HG03457 (cell line): Measurements from ENCODE around the gene LRRC4B.

Experiments used
- ATAC-seq: cut with Tn5 transposase; IDR thresholded peaks from one replicate; pipeline ENCODE4 v1.9.1; 2021; ENCODE audit warnings: moderate number of reproducible peaks; ENCODE audit not compliant: unreplicated experiment

LRRC4B gene

GRCh38 chr19:50573741-50574461 lies 5.7 kb upstream of the LRRC4B start:
- no peak for ATAC-seq

- ATAC-seq, result no peak
These were observed 2.8 kb upstream of the LRRC4B start for GRCh38 chr19:50570997-50571396.

- no peak for ATAC-seq
These were observed 1.8 kb upstream of the LRRC4B start for GRCh38 chr19:50569938-50570540.

- ATAC-seq, result no peak
These were observed 778 bp upstream of the LRRC4B start for GRCh38 chr19:50568728-50569698.

- no peak for ATAC-seq
These were observed 988 bp downstream of the LRRC4B start for GRCh38 chr19:50567052-50567841.

- ATAC-seq, result no peak
These were observed 2.0 kb downstream of the LRRC4B start for GRCh38 chr19:50565984-50566903.

- no peak for ATAC-seq
These were observed 3.8 kb downstream of the LRRC4B start for GRCh38 chr19:50564229-50565105.

- ATAC-seq, result no peak
These were observed 4.6 kb downstream of the LRRC4B start for GRCh38 chr19:50563597-50563996.

GRCh38 chr19:50562996-50563395 lies 5.2 kb downstream of the LRRC4B start:
- ATAC-seq, result no peak

GRCh38 chr19:50562329-50562728 lies 5.9 kb downstream of the LRRC4B start:
- ATAC-seq, result no peak

- no peak for ATAC-seq
These were observed 8.6 kb downstream of the LRRC4B start for GRCh38 chr19:50559636-50560035.

- ATAC-seq, result no peak
These were observed 9.8 kb downstream of the LRRC4B start for GRCh38 chr19:50558449-50558848.

GRCh38 chr19:50558039-50558438 lies 10.2 kb downstream of the LRRC4B start:
- no peak for ATAC-seq

- no peak for ATAC-seq
These were observed 11.1 kb downstream of the LRRC4B start for GRCh38 chr19:50557009-50557613.

- no peak for ATAC-seq
These were observed 11.8 kb downstream of the LRRC4B start for GRCh38 chr19:50556282-50557008.

GRCh38 chr19:50555450-50556281 lies 12.6 kb downstream of the LRRC4B start:
- ATAC-seq, result no peak

- no peak for ATAC-seq
These were observed 13.2 kb downstream of the LRRC4B start for GRCh38 chr19:50555033-50555432.
